ENCODE data around the gene DERA.

- TF ChIP-seq CTCF (IDR thresholded peaks at IDR 0.05) (no peak), POLR2A (IDR thresholded peaks at IDR 0.05) (no peak)
These were observed 145.8 kb downstream of the DERA start for GRCh38 chr12:16056910-16057309.
